CD4-positive, alpha-beta T cell treated with Interleukin-6 for 4 hours (primary cell): ENCODE results near the gene TFCP2.

Experiments
- DNase-seq: peaks from one replicate; pipeline ENCODE4 v3.0.0-alpha.2; 2020; ENCODE audit warnings: mixed read lengths

TFCP2 gene

DNA sequence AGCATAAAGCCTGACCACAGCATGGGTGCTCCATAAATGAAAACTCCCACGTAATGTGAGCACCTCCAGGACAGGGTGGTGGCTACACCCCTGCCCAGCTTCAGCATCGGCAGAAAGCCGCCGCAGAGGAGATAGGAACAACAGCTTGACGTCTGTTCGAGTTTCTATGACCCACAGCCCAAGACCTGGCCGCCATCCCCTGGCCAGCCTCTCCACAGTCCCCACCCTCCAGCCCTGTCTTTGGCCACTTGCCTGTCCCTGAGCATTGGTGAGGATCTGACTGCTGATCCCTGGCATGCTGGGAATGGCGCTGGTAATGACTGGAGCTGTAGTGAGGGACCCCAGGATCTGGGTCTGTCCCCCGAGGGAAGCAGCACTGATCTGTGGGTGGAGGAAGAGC is 23.6 kb upstream of the TFCP2 start:
- DNase-seq = no peak

DNA sequence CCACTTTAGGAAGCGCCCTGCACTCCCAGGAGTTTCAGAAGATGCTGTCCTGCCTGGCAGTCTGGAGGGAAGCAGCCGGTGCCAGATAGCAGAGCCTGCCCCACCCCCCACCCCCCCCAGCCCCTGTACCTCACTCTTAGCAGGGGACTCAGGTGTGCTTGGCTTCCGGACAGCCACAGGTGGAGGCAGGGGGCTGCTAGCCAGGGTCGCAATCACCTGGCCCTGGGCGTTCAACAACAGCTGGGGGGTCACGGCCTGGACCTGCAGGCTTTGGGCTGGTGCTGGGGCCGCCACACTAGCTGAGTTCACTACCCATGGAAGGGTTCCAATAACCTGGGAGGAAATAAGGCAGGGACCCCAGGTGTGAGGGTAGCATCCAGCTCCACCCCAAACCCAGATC is 22.9 kb upstream of the TFCP2 start:
- DNase-seq = no peak

DNA sequence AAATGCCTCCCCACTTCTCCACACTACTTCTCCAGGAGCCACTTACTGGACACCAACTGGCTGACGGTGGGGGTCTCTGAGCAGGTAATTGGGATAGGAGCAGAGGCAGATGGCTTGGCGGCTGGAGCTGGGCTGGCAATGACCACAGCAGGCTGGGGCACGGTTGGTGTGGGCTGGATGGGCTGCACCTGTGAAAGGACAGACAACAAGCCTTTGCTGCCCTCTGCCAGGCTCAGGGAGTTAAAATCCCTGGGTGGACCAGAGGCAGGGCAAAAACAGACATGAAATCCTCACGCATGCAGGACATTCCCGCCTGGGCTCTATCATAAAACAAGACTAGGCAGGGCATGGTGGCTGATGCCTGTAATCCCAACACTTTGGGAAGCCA is 19.3 kb upstream of the TFCP2 start:
- no peak for DNase-seq

DNA sequence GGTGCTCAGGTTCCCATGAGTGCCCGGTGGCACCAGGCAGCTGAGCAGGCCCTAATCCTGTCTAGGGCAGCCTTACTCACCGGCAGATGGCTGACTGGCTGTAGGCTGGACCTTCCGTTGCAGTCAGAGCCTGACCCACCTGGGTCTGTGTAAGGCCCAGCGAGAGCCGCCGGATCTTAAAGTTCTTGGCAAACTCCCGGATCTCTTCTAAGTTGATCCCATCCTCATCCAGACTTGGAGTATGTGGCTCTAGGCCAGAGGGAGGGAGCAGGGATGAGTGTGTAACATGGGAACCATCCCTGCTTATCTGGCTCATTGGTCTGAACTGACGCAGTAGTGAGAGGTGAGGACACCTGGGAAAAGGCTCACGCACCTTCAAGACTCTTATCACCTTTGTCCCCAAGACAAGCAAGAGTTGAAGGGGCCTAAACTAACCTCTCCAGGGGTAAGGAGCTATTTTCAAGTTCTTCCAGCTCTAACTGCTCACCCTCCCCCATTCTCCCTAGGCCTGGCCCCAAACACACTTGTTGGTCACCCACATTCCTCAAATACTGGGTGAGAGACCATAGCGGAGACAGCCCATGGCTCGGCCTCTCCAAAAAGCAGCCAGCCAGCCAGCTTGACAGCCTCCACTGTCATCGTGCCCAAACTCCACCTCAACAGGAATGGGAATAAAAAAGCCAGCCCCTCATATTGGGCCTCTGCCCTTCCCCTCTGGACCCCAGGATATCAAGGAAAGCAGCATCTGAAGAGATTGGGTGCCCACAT is 18.8 kb upstream of the TFCP2 start:
- no peak for DNase-seq

DNA sequence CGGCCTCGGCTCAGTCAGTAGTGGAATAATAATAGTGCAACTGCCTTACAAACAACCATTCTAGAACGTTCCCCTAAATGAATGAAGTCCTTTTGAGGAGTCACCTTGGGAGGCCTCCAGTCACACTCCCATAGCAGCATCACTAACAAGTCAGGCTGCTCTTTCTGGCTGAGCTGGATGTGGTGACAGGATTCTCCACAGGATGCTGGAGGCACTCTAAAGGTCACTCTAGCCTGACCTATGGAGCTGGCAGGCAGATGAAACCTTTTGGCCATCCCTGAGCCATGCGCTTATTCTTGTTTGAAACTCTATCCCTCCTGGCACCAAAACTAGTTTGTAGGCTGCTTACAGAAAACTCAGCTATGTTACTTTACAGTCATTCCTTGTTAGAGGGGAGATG is 17.9 kb upstream of the TFCP2 start:
- no peak for DNase-seq

DNA sequence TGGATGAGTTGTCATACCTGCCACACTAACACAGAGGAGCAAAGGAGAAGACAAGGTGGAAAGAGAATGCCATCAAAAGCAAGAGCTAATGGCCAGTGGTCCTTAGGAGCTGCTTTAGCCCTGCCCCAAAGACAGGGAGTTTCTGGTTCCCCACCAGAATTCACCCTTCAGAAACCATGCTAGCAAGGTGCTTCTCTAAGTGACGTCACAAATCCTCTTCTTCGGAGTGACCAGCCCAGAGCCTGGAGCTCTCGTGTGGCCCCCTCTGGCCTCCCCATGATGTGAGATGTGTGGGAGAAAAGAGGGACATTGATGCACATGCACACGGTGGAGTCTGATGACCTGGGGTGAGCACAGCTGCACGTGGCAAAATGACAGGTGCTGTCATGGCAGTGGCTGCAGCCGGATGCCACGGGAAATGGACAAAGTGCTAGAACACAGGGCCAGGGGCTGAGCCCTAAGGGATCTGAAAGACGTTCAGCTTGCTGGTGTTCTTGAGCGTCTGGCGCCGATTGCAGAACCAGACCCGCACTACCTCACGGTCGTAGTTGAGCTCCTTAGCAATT is 16.9 kb upstream of the TFCP2 start:
- no peak for DNase-seq

DNA sequence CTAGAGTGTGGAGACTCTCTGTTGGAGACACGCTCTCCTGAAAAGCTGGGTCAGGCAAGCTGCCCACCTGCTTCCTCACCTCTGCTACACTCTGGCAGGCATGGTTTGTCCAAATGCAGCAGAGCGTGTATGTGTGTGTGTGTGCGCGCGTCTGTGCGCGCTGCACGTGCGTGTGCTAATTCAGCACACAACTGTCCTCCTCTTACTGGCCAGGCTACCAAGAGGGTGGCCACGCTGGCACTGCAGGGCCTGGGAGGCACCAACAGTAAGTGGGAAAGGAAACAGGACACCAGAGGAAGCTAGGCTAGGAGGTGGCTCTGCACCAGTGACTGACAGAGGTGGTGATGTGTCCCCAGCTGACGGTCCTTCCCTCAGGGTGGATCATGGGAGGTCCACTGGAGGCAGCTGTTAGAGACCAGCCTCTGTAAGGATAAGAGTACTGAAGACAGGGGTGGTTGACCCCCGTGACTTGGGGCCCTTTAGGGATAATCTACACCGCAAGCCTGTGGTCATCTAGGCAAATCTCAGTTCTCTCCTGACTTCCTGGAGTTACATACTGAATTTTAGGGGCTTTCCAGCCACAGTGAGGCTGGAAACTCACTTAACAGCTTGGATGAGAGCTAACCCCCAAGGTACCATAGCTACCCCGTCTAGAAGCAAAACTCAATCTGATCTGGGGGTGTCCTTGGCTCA is 15.6 kb upstream of the TFCP2 start:
- no peak for DNase-seq

DNA sequence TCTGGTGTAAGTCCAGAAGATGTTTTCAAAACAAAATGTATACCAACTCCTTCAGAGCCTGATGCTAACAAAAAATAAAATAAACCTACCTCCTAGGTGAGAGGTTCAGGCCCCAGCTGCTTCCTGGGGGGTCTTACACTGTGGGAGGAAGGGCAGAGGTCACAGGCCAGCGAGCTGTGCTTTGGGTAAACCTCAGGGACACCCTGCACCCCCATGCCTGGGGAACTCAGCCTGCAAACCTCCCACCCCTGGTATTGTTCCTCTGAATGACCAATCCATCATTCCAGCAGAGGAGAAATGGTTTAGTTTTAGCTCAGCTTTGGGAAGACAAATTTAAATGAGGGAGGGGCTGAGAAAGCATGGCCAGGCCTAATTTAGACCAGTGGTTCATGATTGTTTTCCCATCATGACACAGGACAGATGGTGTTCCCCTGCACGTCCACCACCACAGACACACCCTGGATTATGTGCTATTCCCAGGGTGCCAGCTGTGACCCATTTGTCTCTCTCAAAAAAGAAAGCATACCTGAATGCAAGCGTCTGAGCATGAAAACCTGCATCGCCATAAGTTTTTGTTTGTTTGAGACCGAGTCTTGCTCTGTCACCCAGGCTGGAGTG is 14.5 kb upstream of the TFCP2 start:
- no peak for DNase-seq

DNA sequence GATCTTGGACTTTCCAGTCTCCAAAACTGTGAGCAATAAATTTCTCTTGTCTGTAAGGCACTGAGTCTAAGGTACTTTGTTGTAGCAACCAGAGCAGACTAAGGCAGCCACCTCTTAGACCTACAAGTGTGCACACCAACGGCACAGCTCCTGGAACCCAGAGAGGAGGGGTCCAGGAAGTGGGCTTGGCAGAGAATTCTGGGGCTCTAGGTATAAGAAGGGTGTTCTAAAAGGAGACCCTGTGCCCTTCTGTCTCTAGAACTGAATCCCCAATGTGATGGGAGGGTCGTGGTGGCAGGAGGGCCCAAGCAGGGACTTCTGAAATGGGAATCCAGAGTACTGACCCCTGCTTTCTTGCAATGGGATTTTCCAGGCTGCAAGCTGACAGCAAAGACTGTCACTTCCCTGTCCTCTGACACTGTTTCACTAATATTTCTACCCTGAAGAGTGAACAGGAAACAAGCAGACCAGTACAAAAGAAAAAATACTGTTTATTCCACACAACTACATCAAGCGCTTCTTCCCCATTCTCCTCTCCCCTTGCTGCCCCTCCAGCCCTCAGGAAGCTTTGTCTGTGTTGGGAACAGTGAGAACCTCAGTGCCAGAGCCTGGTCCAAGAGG is 13.6 kb upstream of the TFCP2 start:
- DNase-seq = no peak

DNA sequence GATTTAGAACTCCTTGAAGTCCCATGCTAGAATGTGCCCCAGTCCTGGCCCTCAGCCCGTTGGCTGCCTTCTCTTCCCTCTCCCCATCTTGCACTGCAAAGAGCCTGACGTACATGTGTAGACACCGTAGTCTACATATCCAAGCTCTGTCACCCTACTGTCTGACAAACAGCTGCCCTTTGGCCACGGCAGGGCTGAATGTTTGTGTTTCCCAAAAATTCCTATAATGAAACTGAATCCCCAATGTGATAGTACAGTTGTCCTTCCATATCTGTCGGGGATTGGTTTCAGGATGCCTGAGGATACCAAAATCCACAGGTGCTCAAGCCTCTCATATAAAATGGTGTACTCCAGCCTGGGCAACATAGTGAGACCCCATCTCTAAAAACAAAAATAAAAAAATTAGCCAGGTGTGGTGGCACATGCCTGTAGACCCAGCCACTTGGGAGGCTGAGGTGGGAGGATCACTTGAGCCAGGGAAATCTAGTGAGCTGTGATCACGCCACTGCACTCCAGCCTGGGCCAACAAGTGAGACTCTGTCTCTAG is 12.3 kb upstream of the TFCP2 start:
- no peak for DNase-seq

DNA sequence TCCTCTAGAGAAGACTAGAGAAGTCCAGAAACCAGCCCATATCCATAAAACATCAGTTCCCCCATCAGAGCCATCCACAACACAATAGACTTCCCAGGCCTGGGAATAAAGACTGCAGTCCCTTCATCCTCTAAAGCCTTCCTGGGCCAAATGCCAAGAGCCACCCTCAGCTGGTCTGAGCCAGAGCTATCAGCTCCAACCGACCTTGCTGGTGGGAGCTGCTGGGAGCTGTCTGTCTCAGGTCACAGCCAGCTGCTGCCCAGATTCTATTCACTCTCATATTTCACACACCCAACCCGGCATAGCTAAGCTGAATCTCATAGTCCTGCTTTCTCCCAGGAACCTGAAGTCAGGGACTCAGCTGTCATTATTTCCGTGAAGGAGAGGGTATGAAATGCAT is 10.9 kb upstream of the TFCP2 start:
- no peak for DNase-seq

DNA sequence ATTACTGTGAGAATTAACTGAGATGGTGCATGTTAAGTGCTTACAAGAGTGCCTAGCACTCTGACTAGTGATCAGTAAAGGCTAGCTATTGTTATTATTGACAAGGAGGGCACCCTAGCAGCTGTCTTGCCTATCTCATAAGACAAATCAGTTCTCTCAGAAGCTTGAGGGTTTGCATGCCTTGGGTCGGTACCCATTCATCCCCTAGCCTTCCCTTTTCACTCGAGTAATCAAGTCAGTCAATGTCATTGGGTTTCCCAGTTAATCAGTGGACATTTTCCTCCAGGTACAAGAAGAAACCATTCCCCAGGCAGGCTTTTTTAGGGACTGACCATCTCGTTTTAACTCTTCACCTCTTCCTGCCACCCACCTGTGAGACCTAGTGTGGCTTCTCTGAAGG is 10.4 kb upstream of the TFCP2 start:
- no peak for DNase-seq

DNA sequence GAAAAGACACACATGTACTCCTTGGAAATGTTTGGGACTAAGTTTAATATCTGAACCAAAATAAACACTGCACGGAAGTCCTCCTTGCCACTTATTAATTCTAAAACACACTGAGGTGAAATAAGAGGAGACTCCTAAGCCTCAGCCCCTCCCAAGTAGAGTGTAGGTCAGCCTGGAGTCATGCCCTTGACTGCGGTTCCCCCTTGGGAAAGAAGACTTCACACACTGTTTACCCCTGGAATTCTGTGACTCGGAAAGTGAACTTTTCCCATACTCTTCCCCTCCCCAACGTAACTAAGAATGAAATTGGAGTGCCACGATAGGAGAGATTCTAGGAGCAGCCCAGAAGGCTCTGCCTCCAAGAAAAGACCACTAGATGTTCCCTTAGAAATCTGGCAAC is 8.6 kb upstream of the TFCP2 start:
- DNase-seq = no peak

DNA sequence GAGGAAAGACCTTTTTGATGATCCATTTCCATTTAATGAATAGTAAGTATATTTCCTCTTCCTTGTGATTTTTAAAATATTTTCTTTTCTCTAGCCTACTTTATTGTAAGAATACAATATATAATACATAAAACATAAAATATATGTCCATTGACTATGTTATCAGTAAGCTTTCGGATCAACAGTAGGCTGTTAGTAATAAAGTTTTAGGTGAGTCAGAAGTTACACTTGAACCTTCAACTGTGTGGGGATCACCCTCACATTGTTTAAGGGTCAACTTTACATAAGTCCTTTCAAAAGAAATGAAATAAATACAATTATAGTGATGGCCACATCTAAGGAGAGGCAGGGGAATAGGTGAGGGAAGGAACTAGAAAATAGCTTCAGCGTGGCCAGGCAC is 5.0 kb upstream of the TFCP2 start:
- no peak for DNase-seq

DNA sequence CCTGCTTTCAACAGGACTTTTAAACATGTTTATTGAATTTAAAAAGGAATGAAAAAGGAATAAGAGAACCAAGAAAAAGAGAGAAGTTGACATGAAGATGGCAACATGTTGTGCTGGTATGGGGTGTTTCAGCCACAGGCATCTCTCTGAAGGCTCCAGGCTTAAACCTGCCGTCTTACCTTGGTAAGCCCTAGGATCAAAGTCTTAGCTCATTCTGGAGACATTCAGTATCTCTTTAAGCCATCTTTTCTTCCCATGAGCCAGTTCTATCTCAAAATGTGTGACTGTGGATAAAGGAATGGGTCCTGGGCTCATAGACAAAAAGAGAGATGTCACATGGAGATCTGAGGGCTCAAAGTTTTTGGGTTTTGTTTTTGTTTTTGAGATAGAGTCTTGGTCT is 1.6 kb upstream of the TFCP2 start:
- DNase-seq = no peak

DNA sequence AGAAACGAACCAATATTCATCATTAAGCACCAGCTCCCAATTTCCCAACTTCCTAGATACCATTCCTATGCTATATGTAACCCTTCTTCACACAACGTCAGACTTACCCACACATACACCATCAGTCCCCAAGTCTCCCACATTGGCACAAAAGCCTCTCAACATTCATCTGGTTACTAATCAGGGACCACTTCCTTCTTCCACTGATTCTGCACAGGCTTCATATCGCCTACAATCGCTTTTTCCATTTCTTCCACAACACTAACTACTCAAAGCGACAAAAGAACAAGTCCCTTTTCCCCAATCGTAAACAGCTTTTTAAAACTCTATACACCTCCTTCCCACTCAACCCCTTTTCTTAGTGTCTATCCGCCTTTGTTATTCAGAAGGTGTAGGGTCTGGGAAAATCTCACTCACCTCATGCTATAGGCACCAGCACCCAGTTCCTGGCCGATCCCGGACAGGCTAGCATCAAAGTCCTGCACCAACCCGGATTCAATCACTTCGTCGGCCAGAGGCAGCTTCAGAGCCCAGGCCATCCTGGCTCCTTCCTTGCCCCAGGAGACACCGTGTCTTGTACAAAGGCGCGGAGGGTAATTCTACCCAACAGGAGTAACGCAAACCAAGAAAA is 936 bp downstream of the TFCP2 start:
- no peak for DNase-seq

DNA sequence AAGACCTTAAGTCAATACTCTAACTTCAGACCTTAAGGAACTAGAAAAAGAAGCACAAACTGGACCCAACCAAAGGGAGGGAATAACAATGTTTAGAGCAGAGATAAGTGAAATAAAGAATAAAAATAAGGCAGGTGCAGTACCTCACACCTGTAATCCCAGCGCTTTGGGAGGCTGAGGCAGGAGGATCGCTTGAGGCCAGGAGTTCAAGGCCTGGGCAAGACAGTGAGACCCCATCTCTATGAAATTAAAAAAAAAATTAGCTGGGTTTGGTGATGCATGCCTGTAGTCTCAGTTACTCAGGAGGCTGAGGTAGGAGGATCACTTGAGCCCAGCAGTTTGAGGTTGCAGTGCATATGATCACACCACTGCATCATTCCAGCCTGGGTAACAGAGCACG is 9.1 kb downstream of the TFCP2 start:
- DNase-seq = no peak

DNA sequence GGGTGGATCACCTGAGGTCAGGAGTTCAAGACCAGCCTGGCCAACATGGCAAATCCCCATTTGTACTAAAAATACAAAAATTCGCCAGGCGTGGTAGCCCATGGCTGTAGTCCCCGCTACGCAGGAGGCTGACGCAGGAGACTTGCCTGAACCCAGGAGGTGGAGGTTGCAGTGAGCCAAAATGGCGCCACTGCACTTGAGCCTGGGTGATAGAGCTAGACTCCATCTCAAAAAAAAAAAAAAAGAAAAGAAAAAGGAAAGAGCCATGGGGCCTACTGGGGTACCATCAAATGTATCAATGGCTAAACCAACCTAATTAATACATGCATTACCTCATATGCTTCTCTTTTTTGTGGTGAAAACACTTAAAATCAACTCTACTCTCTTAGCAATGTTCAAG is 10.7 kb downstream of the TFCP2 start:
- no peak for DNase-seq

DNA sequence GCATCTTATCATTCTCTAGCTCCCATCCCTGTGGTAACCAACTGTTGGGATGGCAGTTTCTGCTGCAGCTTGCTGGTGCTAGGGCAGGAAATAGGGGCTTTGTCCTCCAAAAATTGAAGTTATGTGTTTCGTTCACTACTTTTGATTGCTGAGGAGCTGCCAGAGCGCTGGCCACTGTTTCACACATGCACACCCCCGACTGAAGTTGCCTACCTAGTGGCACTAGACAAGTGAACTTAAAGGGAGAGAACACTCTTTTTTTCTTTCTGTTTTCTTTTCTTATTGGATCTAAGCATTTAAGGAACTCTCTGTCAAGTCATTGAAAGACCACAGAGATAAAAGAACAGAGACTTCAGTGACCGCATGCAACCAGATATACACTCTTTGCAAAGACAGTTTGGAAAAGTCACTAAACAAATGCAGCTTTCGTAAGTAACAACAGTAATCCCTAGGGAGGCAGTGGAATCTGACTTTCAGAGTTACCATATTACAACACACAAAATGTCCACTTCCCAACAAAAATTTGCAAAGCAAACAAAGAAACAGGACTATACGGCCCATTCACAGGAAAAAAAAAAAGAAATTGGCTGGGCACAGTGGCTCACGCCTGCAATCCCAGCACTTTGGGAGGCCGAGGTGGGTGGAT is 12.0 kb downstream of the TFCP2 start:
- DNase-seq = no peak

DNA sequence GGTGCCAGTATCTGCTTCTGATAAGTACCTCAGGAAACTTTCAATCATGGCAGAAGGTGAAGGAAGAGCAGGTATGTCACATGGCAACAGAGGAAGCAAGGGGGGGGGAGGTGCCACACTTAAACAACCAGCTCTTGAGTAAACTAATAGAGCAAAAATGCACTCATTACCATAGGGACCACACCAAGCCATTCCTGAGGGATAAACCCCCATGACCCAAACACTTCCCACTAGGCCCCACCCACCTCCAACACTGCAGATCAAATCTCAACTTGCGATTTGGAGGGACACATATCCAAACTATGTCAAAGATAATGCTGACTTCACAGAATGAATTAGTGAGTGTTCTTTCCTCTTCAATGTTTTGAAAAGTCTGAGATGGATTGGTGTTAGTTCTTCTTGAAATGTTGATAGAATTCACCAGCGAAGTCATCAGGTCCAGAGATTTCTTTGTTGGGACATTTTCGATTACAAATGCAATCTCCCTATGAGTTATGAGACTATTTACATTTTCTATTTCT is 16.6 kb downstream of the TFCP2 start:
- DNase-seq = no peak

DNA sequence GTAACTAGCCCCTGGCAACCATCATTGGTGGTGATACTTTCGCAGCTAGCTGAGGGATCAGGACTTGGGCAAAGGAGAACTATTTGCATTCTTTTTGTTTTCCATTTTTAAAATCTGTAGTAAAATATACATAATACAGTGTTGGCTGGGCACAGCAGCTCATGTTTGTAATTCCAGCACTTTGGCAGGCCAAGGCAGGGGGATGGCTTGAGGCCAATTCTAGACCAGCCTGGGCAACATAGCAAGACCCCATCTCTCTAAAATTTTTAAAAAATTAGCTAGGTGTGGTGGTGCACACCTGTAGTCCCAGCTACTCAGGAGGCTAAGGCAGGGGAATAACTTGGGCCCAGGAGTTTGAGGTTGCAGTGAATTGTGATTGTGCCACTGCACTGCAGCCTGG is 20.0 kb downstream of the TFCP2 start:
- no peak for DNase-seq

DNA sequence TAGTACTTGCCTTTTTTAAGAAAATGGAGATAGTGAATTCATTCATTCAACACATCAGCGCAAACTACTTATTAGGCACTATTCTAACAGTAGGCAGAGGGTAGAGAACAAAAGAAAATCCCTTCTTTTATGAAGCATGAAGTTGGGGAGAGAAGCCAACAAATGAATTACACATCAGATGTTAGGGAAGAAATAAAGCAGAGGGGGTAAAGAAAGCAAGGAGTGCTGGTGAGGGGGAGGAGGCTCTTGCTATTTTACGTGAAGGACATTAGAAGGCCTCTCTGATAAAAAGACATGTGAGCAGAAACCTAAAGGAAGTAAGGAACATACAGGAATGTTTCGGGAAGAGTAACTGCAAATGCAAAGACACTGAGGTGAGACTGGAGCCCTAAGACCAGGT is 22.2 kb downstream of the TFCP2 start:
- DNase-seq = no peak
